HL-60/S4 (cell line): ENCODE measurements around the gene PDZD7.
"Not testable (repeated sequence)": the region's sequence is repeated elsewhere in the genome, so short reads cannot be mapped to it uniquely, and the experiment has no call there.

Experiments
- in situ Hi-C: fragments of 300-500 bp; cut with MboI; formaldehyde crosslinking; loops from 2 replicates; pipeline ENCODE4 v1.14.3; 2022; ENCODE audit warnings: low sequenced_read_pairs

PDZD7 gene

GRCh38 chr10:101041252-101041761 lies 10.4 kb upstream of the PDZD7 start:
- in situ Hi-C loops = no loop called here

GRCh38 chr10:101040851-101041250 lies 9.9 kb upstream of the PDZD7 start:
- in situ Hi-C loops = no loop called here

GRCh38 chr10:101040061-101040460 lies 9.1 kb upstream of the PDZD7 start:
- in situ Hi-C loops = no loop called here

GRCh38 chr10:101038484-101038883 lies 7.6 kb upstream of the PDZD7 start:
- in situ Hi-C loops = no loop called here

- in situ Hi-C loops = no loop called here
Observed at GRCh38 chr10:101036726-101037125, 5.8 kb upstream of the PDZD7 start.

GRCh38 chr10:101035916-101036702 lies 5.2 kb upstream of the PDZD7 start:
- in situ Hi-C loops = no loop called here

GRCh38 chr10:101035314-101035713 lies 4.4 kb upstream of the PDZD7 start:
- in situ Hi-C loops = no loop called here

GRCh38 chr10:101034404-101034803 lies 3.5 kb upstream of the PDZD7 start:
- in situ Hi-C loops = not testable (repeated sequence)

- in situ Hi-C loops = no loop called here
Observed at GRCh38 chr10:101033276-101033675, 2.3 kb upstream of the PDZD7 start.

- in situ Hi-C loops = no loop called here
Observed at GRCh38 chr10:101032637-101033224, 1.8 kb upstream of the PDZD7 start.

- in situ Hi-C loops = no loop called here
Observed at GRCh38 chr10:101031796-101032636, 1.1 kb upstream of the PDZD7 start.

- in situ Hi-C loops = no loop called here
Observed at GRCh38 chr10:101030496-101031127, 317 bp downstream of the PDZD7 start.

GRCh38 chr10:101029520-101030295 lies 1.2 kb downstream of the PDZD7 start:
- in situ Hi-C loops = no loop called here

GRCh38 chr10:101028446-101029337 lies 2.2 kb downstream of the PDZD7 start:
- in situ Hi-C loops = no loop called here

GRCh38 chr10:101027106-101027720 lies 3.7 kb downstream of the PDZD7 start:
- in situ Hi-C loops = no loop called here

GRCh38 chr10:101022967-101023705 lies 7.8 kb downstream of the PDZD7 start:
- in situ Hi-C loops = no loop called here

- in situ Hi-C loops = no loop called here
Observed at GRCh38 chr10:101021692-101022251, 9.2 kb downstream of the PDZD7 start.

GRCh38 chr10:101021239-101021638 lies 9.7 kb downstream of the PDZD7 start:
- in situ Hi-C loops = no loop called here
